Erythroblast (primary cell): Measurements from ENCODE around the gene BTBD6.

Source experiments
- GATA1 ChIP-seq: IDR thresholded peaks from 2 replicates; pipeline ENCODE4 v1.6.1; 2011; ENCODE audit warnings: low read depth, mild to moderate bottlenecking, control low read depth, low read length, moderate library complexity
- POLR2A ChIP-seq: IDR thresholded peaks from 2 replicates; pipeline ENCODE4 v1.6.1; 2011; ENCODE audit warnings: mild to moderate bottlenecking, low read length

GRCh38 chr14:105257464-105257863 is 9.1 kb downstream of the BTBD6 start:
- TF ChIP-seq POLR2A (no peak), GATA1 (no peak)
